GM21825 (cell line): ENCODE results near the gene PCNT.

ENCODE experiments used
- ATAC-seq: cut with Tn5 transposase; IDR thresholded peaks from one replicate; pipeline ENCODE4 v1.9.1; 2021; ENCODE audit warnings: mild to moderate bottlenecking, moderate library complexity; ENCODE audit not compliant: unreplicated experiment

PCNT gene, protein sequence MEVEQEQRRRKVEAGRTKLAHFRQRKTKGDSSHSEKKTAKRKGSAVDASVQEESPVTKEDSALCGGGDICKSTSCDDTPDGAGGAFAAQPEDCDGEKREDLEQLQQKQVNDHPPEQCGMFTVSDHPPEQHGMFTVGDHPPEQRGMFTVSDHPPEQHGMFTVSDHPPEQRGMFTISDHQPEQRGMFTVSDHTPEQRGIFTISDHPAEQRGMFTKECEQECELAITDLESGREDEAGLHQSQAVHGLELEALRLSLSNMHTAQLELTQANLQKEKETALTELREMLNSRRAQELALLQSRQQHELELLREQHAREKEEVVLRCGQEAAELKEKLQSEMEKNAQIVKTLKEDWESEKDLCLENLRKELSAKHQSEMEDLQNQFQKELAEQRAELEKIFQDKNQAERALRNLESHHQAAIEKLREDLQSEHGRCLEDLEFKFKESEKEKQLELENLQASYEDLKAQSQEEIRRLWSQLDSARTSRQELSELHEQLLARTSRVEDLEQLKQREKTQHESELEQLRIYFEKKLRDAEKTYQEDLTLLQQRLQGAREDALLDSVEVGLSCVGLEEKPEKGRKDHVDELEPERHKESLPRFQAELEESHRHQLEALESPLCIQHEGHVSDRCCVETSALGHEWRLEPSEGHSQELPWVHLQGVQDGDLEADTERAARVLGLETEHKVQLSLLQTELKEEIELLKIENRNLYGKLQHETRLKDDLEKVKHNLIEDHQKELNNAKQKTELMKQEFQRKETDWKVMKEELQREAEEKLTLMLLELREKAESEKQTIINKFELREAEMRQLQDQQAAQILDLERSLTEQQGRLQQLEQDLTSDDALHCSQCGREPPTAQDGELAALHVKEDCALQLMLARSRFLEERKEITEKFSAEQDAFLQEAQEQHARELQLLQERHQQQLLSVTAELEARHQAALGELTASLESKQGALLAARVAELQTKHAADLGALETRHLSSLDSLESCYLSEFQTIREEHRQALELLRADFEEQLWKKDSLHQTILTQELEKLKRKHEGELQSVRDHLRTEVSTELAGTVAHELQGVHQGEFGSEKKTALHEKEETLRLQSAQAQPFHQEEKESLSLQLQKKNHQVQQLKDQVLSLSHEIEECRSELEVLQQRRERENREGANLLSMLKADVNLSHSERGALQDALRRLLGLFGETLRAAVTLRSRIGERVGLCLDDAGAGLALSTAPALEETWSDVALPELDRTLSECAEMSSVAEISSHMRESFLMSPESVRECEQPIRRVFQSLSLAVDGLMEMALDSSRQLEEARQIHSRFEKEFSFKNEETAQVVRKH (N-terminal part only)

DNA sequence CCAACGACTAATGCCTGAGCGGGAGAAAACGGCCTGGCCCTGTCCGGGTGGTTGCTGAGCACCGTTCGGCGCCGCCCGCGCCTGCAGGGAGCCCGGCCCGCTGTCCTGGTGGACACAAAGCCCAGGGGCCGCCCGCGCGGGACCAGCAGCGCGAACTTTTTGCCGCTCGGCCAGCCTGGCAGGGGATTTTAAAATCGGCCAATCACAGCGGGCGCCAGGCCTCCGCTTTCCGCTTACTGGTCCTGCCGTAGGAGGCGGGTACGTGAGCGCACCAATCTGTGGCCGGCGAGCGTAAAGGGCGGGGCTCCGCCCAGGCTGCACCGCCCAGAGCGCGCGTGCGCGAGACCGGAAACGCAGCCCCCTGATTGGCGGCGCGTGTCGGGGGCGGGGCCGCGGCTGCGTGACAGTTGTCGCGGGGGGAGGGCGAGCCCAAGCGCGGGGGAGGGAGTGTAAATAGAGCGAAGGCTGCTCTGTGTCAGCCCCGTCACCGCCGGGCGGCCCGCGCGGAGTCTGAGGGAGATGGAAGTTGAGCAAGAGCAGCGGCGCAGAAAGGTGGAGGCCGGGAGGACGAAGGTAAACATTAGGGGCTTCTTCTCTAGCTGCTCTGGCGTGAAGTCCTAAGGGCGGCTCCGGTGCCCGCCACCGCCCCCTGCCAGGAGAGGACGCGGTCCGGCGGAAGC lies at the start of gene PCNT, which contains the start of gene C21orf58:
Gene PCNT (plus strand): TSS at position 447 of the 680 bp plus-strand sequence. CDS start 73 bp downstream, at position 520.
Gene C21orf58 (minus strand): TSS at position 161 of the 680 bp plus-strand sequence. CDS start 1,132 bp downstream, outside the sequence.
- peak; percentile 78 for ATAC-seq

DNA sequence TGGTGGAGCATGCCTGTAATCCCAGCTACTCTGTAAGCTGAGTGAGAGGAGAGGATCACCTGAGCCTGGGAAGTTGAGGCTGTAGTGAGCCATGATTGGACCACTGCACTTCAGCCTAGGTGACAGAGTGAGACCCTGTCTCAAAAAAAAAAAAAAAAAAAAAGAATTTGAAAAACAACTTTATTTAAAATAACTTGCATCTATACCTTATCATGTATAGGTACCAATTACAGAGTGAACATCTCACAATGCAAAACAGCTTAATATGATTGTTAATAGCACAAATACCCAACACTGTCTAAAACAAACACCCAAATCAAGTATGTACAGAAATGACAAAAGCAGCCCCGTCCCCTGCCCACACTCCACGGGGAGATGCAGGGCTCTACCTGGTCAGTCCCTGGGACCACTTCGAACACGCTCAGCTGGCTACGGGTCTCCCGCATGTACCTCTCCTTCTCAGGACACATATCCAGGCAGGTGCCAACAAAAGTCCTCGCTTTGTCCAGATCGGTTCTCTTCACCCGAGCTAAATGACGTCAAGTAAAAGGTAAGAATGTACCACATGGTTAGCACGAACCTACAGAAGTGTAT lies 49.1 kb upstream of the PCNT start:
- ATAC-seq, result no peak

DNA sequence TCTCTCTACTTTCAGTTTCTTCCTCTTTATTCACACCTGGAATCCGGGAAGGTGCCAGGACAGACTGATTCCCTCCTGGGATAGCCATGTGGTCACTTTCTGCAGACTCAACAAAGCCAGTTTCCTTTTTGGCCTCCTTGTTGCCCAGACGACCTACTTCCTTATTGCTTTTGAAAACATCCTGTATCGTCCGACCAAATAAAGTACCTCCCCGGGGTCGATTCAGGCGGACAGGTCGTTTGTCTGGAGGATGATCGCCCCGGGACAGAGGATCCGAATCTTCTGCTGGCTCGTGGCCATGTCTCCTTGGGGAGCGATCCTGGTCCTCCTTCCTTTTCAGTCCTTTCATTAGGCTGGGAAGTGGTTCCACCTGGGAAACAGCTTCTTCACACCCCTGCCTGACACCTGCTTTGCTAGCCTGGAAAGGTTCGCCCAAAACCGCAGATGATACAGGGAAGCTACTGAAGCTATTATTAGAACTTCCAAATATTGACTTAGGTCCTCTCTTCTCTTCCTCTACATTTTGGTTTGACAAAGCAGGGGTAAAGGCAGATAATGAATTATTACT lies 39.8 kb upstream of the PCNT start:
- no peak for ATAC-seq

DNA sequence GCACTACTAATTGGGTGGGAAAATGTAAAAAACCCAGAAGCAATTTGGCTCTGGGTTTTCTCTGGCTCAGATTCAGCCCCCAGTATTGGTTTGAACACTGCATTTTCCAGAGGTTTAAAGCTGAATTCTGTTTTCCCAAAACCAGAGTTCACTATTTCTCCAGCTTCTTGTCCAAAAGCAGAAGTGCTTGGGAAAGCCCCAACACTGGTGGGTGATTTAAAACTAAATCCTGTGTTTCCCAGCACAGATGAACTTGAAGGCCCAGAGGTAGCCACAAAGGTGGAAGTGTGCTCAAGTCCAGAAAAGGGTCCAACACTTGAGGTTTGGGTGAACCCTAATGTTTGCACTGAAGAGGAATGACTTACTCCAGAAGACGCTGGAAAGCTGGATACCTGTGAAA lies 39.2 kb upstream of the PCNT start:
- ATAC-seq, result no peak

DNA sequence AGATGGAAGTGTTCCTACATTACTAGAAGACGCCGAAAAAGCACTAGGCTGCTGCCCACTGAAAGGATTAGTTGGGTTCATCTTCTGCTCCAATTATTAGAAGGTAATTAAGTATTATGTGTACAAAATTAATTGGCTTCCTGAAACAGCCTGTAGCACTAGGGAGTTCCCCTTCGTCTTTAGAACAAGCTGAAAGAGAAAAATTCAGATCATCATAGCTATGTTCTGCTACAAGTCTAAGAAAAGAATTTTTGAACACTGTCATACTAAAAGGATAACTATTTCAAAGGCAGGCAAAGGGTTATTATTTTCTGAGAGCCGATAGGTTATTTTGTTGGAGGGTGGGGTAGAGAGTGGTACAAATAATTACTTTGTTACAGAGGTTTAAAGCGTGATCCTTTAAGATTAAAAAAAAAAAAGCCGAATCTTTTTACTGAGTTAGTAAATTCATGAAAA lies 38.7 kb upstream of the PCNT start, which contains the start of gene MCM3AP:
Gene MCM3AP (minus strand): TSS at position 406 of the 456 bp plus-strand sequence. CDS start 325 bp downstream, at position 81.
- no peak for ATAC-seq

DNA sequence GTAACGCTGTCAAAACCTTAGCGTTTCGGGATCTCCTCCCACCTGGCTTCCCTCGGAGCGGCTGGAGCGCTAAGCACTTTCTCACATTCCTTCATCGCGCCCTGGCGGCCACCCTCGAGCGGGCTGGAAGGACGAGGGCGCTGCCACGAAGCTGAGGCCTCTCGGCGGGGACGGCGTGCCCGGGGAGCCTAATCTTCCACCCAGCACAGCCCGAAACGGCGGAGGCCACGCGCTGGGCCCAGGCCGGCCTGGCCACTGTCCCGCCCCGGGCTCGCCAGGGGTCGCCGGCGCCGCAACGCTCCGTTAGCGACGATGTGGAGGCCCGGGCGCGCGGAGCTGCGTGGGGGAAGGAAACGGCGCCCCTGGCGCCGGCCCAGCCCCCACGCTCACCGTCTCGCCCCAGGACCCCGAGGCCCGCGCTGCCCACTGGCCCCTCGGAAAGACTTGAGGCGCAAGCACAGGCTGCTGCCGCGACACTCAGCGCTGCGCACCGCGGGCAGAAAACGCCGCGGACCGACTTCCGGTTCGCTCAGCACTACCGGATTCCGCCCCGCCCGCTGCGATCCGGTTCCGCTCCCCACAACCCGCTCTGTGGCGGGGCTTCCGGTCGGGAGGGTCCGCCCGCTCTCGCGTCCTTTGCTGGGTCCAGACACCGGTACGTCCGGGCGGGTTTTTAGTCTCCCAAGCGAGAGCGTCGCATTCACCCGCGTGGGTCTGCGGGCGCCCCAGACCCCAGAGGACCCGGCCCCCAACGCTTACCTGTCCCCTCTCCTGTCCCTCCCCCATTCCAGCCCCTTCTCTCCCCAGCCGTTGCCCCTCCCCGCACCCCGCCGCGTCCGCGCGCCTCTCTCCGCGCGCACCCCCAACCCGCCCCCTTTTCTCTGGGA lies 38.0 kb upstream of the PCNT start, which contains the start of gene YBEY:
Gene YBEY (plus strand): TSS at position 582 of the 887 bp plus-strand sequence. CDS start 572 bp downstream, outside the sequence.
- peak; percentile 87 for ATAC-seq

DNA sequence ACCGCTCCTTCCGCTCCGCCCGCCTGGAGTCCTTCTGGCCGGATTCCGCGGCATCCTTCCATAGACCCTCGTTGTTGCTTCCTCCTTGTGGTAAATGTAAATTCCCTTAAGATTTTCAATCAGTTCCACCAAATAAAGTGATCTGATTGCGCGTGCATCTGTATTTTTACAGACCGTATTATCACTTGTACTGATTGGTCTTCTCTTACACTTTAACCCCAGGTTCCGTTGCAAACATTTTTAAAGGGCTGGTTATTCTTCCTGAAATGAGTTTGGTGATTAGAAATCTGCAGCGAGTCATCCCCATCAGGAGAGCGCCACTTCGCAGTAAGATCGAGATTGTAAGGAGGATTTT lies 37.3 kb upstream of the PCNT start:
- no peak for ATAC-seq

DNA sequence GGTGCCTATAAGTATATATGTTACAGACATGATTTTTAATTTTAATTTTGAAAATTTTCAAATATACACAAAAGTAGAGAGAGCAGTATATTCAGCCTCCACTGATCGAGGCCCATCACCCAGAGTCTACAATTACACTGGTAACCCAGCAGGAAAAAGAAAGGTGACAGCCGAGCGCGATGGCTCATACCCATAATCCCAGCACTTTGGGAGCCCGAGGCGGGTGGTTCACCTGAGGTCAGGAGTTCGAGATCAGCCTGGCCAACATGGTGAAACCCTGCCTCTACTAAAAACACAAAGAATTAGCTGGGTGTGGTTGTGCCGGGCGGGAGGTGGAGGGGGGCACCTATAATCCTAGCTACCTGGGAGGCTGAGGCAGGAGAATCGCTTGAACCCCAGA lies 36.4 kb upstream of the PCNT start:
- ATAC-seq, result no peak

DNA sequence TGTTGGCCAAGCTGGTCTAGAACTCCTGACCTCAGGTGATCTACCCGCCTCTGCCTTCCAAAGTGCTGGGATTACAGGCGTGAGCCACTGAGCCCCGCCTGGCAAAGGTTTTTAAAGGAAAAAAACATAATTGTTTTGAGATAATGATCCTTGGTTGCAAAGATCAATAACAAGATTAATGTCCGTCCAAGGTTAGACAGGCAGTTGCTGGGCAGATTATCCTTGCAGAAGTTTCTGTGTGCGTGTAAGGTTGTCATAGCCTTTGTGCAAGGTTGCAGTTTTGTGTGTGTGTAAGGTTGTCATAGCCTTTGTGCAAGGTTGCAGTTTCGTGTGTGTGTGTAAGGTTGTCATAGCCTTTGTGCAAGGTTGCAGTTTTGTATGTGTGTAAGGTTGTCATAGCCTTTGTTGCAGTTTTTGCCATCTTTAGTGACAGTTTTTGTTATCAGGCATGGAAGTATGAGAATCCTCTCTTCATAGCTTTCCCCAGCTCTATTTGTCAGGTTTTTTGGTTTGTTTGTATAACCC lies 34.2 kb upstream of the PCNT start:
- no peak for ATAC-seq

DNA sequence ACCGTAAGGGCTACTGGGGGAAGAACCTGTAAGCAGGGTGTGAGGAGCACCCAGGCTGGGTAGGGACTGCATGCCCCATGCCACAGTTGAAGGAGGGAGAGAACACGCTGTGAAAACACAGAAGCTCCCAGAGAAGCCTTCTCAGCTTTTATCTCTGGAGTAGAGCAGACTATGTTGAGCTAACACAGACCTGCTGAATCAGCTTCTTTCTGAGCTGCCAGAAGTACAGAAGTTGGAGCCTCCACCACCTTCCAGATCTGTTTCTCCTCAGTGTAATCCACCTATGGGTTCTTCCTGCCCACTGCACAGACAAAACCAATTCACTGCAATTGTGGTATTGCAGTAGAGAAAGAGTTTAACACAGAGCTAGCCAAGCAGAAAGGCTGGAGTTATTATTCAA lies 32.4 kb upstream of the PCNT start:
- ATAC-seq, result no peak

DNA sequence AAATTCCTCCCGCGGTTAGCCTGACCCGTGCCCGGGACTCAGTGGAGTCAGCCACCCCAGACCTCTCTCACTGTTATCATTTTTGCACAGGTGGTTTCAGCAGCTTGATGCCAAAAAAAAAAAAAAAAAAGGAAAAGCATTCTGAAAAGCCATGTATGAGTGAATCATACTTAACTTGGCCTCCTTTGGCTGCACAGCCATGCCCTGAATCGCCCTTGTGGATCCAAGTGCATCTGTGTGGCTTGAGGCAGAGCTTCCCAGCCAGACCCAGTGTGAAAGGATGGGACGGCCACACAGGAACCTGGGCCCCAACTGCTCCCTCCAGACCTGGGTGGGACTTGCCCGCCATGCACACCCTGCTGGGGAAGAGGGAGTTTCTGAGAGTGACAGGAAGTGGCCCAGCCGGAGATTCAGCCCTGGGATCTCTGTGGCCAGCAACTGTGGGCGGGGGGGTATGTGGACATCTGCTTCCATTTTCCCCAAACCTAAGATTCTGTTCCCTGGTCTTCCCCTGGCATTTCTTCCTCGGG lies 29.2 kb upstream of the PCNT start:
- no peak for ATAC-seq

DNA sequence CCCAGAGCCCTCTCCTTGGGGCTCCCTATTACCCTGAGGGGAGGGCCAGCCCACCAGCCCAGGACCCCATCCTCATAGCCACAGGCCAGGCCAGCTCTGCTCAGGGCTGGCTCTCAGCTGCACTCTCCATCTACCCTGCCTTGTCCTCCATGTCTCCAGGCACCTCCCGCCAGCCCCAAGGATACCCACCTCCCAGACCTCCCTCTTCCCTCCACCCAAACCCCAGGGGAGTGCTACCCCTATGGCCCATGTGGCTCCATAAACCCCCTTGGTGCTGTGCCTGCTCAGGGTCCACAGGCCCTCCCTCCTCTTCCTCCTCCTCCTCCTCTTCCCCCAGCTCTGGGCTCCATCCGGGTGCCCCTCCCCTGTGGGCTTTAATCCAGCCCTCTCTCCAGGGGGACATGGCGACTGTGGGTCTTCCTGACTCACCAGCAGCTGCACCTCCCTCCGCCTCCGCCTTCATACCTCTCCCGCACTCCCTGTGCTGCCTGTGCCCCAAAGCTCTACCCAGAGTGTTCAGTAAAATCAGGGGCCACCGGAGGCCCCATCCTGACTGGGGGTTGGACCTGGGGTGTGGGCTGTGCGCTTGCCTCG lies 28.7 kb upstream of the PCNT start:
- no peak for ATAC-seq

DNA sequence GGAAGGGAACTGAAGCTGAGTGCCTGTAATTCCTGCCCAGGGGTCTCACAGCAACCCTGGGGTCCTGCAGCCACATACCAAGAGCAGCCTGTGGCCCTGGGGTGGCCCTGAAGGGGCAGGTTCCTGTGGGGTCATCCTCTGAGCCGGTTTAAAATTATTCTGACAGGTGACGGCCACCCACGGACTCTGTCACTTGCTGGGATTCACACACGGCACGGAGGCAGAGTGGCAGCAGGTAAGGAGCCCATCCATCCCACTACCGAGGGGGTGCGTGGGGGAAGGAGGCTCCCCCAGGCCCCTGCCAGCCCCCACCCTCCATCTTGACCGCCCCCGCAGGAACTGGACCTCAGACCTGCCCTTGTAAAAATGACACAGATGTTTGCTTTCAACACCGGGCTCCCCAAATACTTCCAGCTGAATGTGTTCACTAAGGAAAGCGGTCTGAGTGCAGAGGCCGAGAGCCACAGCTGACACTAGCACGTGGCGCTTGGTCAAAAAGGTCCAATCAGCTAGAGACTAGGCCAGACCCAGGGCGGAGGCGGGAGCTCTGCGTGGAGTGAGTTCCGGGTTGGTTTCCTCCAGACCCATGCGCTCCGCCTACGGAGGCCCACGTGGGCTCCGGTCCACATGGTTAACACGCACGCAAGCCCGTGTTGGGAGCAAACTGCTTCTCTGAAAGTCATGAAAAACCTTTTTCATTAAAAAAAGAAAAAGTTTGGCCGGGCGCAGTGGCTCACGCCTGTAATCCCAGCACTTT lies 27.8 kb upstream of the PCNT start:
- no peak for ATAC-seq

DNA sequence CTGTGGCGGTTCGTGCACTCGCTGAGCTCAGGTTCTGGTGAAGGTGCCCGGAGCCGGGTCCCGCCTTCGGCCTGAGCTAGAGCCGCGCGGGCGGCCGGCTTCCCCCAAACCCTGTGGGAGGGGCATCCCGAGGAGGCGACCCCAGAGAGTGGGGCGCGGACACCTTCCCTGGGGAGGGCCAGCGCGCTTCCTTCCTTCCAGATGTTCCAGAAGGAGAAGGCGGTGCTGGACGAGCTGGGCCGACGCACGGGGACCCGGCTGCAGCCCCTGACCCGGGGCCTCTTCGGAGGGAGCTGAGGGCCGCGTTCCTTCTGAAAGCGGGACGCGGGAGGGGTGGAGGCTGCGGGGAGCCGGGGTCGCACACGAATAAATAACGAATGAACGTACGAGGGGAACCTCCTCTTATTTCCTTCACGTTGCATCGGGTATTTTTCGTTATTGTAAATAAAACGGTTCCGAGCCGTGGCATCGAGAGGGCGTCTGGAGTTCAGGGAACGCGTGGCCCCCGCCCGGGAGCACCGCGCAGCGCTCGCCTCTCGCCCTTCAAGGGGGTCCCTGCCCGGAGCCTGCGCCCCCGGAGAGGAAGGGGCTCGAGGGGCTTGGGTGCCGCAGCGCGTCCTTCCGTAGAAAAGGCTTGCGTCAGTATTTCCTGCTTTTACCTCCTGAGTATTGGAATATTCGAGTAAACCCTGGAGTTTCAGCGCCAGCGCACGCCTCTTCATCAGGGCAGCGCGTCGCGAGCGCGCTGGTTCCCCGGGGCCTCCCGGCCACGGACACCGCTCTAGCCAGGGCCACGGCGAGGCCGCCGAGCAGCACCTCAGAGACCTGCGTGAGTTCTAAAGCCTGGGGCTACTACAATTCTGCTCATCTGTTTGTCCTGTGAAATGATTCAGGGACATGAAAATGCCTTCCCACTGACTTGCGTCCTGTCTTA lies 26.4 kb upstream of the PCNT start:
- ATAC-seq, result no peak

DNA sequence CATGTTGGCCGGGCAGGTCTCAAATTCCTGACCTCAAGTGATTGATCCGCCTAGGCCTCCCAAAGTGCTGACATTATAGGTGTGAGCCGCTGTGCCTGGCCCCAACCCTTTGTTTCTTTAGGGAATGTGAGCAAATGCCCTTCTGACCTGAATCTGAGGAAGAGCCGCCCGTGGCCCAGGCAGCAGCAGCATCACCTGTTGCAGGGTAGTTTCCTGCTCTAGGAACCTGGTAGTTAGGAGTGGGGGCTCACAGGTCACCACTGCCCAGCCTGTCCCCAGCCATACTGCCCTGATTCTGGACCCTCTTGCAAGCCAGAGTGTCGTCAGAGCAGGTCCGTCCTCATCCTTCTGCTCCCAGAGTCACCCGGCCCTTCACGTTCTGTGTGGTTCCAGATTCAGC lies 24.8 kb upstream of the PCNT start:
- no peak for ATAC-seq

DNA sequence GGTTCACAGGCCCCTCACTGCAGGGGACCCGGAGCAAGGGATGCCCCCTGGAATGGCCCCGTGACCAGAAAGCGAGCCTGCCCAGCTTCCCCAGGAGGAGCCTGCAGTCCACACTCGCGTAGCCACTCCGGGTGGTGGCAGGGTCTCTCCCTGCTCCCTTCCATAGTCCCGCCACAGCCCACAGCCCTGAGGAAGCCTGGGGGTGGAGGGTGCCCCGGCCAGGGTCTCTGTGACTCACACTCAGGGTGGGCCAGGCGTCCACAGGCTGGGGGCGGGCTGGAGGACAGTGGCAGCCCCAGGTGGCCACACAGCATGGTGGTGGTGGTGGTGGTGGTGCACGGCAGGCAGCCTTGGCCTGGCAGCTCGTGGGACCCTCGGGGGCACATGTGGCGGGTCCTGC lies 22.2 kb upstream of the PCNT start:
- ATAC-seq, result no peak
